Left kidney (tissue), 2 donors: ENCODE data around the gene CHN1. TPM values are rescaled to one million over a fixed set of nuclear protein-coding genes. Genes with fewer than 3 reads are reported as not detected.

ENCODE experiments used
- DNase-seq: peaks from one replicate; pipeline ENCODE4 v3.0.0-alpha.2; 2013
- polyA plus RNA-seq: library from polyadenylated mRNA; unstranded; fragments of 120-200 nt; gene quantifications from one replicate; pipeline ENCODE4 v1.2.1, GENCODE V29; 2013; ENCODE audit not compliant: insufficient read length

The CHN1 gene
- polyA plus RNA-seq, 1 donor: 34.7 TPM

DNA sequence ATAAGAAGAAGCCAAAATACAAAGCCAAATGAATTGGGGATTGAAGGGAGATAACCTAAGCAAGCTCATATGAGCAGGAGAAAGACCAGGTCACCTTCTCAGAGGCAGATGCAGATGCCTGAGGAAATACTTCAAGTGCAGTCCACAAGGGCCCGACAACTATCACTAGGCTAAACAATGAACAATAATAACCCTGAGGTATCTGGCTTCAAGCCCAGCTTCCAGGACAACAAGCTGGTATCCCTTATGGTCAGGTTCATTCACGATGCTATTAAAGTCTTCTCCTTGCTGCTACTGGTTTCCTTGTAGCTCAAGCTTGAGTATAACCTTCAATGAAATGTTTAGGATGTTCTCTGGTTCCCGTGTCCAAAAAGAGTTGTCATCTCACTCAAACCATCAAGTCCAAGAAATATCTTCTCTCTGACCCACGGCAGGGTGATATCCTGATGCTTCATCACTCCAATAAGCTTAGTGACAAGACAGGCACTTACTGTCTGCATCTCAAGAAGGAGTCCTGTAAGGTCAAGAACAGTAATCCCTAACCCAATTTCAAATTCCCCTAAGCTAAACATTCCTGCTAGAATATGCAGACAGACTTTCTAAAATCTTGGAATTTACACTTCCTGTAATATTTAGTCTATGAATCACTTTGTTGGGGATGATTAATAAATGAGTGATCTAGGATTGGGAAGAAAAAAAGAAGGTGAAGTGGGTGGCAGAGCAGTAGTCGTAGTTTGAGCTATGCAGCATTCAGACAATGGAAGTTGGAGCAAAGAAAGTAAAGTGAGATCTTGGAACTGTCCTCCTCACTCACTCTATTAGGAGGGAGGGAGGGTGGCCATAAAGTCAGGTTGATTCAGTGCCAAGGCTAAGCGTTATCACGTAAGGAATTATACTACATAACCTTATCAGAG is 33.1 kb downstream of the CHN1 start:
- DNase-seq: no peak

DNA sequence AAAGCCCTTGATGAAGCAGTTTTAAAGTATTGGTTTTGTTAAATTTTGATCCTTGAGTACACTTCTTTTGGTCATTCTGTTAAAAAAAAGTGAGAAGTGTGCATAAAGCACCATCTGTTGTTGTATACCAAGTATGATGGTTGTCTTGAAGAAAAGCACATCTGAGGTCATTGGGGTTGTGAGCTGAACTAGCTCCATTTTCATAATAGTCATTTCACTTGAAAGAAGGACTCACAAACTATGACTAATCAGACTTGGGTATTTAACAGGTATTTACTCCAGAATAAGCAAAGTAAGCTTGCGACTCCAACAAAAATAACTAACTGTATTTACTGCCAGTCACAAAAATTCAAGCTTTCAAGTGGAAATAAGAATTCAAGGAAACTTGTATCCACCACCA is 35.1 kb downstream of the CHN1 start:
- DNase-seq: no peak

DNA sequence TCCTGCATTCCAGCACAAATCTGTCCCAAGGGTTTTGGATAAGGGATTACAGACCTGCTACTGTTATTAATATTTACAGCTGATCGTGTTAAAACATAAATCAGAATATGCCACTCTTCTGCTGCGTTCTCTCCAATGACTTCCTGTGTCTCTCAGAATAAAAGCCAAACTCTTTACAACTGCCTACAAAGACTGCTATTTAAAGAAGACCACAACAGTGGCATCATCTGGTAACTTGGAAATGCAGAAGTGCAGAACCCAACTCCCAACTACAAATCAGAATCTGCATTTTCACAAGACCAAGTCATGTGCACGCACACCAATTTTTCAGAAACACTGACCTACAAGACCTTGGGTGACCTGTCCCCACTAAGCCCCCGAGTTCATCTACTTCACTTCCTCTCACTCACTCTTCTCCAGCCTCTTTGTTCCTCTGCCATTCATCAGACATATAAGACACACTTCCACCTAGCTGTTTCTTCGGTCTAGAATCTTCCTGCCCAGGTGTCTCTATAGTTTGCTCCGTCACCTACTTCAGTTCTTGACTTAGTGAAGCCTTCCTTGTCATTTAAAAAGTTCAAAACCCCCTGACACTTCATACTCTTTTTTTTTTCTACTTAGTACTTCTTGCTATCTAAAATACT is 36.0 kb downstream of the CHN1 start:
- DNase-seq: no peak

DNA sequence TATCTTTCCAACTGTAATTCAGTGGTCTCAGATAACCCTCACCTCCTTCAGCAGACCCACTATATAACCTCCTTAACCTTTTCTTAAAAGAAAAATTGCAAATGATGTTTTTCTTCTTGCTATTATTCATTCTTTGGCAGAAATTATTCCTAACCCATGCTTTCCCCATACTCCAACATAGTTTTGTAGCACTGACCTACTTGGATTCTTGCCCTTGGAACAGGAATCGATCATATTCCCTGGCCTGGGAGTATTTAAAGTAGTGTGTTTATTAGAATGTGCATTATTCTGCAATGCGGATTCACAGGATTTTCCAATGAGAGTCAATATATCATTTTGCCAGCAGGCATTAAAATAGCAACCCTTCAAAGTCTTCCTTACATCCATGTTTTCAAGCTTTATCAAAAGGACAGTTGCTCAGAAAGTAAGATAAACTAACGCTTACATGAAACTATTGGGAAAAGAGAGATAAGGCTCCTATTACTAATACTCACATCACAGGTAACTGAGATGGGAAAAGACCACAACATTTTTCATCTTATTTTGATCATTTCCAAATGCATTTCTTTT is 37.4 kb downstream of the CHN1 start:
- DNase-seq: no peak

DNA sequence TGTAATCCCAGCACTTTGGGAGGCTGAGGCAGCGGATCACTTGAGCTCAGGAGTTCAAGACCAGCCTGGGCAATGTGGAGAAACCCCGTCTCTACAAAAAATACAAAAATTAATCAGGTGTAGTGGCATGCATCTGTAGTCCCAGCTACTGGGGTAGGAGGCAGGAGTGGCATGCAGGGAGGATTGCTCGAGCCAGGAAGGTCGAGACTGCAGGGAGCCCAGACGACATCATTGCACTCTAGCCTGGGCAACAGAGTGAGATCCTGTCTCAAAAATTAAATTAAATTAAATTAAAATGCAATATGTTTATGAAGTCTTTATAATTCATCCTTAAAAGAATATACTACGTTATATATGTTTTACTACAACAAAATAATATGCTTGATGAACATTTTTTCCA is 38.1 kb downstream of the CHN1 start:
- no peak for DNase-seq

DNA sequence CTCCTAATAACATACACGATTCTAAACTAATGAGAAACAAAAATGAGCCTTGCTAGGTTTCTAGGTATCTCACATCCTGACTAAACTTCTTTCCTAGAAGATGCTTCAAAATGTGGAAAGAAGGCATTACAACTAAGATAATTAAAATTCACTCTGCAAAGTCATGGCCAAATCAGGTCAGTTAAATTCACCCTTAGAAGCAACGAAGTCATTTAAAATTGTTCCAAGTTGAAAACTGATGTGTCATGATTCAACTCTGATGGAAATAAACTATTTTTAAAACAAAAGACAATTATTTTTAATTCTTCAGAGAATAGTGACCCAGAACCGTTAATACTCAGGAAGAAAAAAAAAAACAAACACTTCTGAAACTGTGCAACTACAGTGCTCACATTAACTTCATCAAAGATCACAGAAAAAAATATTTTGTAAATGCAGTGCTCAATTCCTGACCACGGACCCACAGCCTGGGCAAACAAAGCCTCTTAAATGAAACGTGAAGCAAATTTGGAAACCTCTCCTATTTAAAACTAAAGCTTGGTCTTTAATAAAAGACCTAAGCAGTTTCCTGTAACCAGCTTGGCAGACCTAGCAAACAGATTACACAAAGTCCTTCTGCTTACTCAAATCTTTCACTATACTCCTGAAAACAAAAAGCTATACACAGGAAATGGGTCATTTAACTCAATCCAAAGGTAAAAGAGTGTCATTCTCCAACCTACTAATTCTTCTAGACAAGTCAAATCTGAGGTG is 39.0 kb downstream of the CHN1 start:
- DNase-seq: no peak

DNA sequence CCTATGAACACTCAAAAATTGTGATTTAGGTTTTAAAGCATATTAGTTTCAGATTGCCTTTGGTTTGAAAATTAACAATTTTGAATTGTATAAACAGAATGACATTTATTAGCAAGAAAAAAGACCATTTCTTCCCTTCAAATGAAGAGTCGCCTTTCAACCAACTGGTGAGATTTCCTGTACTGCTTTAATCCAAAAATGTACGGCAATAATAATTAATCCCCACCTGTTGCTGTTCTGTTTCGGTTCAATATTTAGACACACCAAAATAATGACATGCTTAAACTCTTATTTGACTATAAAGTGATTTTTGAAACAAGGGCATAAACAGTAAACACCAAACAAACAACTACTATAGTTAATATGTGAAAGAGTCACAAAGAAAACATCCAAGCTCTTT is 39.6 kb downstream of the CHN1 start:
- no peak for DNase-seq

DNA sequence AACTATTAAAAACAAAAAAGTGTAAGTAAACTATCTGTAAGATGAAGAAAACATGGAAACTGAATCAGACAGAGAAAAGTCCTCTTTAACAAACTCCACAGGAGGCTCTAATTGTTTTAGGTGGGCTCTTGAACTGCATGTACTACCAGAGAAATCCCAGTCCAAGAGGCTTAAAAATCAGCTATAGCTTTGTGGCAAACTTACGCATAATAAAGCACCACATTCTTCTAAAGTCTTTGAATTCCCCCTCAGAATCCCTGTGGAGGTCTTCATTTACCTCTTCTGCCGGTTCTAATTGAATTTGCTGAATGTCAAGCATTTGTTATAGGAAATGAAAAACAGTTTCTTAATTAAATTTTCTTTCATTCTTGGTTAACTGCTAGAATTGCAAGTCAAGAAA is 40.8 kb downstream of the CHN1 start:
- DNase-seq: no peak

DNA sequence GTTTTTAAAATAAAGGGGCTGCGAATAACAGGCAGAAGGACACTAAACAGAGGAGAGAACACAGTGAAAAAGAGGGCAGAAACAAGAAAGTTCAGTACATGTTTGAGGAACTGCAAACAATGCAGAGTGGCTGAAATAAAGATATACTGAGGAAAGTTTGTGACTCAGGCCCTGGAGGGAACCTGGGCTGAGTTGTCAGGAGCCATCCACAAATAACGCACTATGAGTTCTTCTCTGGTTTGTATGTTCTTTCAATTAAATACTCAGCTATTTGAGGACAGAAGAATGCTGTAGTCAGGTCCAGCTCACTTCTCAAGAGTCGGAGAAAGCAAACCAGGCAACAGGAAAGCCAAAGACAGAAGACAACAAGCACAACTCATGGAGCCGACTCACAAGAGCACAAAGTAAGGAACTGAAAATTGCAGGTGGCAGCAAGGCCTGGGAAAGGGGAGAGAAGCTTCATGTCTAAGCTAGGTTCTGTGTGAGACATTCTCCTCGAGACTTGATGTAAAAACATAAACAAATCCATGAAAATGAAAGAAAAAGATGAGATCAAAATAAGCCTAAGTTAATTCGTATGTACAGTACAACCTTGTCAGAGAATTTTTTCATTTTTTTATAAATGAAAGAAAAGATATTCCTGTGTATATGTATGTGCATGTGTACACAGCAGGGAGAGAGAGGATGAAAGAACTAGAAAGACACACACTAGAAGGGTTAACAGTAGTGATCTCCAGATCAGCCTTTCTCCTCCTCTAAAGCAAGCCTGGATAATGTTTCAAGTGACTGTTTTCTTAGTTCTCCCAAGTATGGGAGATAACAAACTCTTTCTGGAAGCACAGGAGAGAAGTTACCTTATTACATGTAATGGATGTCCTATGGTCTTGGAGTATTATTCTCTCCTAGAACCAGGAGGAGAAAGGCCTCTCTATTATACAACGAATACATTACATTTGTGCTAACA is 41.5 kb downstream of the CHN1 start:
- DNase-seq: no peak

DNA sequence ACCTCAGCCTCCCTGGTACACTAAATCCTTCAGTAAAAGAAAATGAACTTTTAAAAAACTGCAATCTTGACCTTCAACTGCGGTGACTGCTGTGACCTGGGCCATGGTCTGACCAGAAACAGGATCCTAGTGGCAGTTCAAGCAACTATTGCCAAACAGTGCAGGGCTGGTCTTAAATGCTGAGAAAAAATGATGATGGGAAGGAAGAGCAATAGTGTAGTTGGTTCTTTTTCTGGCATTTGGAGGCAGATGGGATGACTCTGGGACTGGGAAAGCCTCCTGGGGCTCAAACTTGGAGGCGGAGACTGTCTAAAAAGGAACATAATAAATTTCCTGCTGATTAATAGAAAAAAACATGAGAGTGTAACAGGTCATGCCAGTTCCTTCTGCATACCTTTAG is 45.4 kb downstream of the CHN1 start:
- DNase-seq: no peak

DNA sequence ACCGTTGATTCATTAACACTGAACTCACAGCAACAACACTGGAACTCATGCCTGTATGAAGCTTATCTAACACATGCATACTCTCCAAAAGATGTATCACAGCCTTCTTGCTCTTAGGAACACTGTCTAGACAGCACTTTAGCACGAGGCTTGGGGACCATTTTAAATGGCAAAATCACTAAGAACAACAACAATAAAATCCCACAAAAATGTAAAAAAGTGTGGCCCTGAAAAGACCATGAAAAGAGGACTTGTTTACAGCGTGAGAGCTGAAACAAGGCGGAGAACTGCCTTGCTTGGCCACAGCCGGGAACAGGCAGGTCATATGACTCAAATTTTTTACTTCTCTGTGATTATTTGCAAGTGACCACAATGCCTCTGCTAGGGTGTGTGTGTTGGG is 48.1 kb downstream of the CHN1 start:
- DNase-seq: no peak

DNA sequence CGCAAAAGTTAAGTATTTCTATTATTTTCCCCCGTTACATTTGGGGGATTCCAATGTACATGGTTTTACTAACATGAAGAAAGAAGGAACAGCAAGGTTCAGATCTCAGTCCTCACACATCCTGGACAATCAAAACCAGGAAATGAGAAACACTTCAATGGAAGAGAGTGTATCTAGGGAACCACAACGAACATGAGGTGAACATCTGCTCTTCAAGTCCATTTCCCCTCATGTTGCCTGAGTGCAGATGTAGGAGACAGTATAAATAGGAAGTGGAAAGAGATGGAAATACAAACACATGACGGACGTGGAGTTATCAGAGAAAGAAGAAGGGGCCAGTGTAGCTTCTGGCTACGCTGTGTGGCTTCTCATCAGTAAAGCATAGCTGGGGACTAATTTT is 52.6 kb downstream of the CHN1 start:
- DNase-seq: no peak

DNA sequence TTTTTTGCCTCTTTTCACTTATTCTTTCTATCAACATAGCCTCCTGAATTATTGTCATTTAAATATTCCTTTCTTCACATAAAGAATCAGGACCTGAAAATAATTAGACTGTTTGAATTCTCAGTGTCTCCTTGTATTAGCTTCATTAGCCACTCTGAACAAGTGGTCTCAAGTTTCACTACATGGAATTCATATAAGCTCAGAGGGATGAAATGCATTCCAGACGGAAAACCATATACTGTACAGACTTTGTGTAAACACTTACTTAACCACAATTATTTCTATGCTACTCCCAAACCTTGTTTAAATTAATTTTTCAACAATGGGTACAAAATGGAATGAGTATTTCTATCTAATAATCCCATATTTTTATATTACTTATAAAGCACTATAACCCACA is 53.4 kb downstream of the CHN1 start:
- no peak for DNase-seq

DNA sequence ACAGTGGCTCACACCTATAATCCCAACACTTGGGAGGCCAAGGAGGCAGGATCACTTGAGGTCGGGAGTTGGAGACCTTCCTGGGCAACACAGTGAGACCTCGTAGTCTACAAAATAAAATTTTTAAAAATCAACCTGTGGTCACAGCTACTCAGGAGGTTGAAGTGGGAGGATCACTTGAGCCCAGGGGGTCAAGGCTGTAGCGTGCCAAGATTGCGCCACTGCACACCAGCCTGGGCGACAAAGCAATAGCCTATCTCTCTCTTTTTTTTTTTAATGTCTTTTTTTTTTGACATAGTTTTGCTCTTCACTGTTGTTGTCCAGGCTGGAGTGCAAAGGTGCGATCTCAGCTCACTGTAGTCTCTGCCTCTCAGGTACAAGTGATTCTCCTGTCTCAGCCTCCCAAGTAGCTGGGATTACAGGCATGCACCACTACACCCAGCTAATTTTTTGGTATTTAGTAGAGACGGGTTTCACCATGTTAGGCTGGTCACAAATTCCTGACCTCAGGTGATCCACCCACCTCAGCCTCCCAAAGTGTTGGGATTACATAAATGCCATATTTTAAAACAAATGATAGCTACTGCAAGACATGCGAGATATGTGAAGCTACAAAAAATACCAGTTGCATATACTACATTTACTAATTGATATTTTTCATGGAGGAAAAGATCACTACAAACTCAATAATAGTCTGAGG is 55.0 kb downstream of the CHN1 start:
- no peak for DNase-seq

DNA sequence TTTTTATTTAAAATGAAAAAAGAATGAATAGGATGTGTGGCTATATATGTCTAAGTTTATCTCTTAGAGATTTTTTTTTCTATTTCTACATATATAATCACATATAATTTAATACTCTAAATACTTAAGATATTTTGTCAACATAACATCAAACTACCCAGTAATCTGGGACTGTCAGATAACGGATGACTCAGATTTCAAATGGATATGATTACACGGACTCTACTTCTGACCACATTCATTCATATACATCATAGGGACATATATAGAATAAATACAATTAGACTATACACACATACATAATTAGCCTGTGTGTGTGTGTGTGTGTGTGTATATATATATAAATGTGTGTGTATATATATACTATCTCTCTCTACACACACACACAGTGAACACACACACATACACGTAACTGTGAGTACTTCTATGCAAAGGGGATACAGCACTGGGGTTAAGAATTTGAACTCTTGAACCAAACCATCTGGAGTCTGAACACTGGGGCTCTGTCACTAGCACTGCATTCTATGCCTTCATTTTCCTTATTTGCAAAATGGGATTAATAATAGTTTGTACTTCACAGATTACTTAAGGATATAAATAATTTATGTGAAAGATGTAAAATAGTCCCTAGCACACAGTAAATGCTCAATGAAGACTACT is 59.5 kb downstream of the CHN1 start:
- no peak for DNase-seq

DNA sequence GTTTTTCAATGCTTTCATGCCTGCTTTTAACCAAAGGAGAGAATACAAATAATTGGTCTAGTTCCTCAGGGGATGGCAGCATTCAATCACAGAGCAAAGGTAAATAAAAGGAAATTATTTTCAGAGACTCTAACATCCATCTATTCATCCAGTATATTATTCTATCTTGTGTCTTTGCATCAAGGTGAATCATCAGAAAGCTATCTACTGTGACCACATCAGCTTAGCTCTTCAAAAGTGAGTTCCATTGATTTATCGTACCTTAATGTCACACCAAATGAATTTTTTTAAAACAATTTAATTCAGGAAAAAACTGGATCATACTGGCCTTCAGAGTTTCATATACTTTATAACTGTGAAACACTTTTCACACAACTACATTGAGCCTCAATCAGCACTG is 66.1 kb downstream of the CHN1 start:
- DNase-seq: no peak

DNA sequence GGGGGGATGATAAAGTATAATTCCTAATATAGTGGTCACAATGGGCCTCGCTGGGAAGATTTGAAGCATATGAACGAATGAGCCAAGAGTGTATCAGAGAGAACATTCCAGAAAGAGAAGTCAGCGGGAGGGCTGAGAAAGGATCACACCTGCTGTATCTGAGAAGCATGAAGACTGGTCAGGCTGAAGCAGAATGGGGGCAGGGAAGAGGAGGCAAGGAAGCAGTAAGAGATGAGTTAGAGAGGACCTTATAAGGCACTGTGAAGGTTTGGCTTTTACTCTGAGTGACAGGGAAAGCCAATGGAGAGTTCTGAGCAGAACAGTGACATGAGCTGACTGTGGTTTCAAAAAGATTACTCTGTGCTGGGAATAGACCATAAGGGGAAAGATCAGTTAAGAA is 73.5 kb downstream of the CHN1 start:
- no peak for DNase-seq

DNA sequence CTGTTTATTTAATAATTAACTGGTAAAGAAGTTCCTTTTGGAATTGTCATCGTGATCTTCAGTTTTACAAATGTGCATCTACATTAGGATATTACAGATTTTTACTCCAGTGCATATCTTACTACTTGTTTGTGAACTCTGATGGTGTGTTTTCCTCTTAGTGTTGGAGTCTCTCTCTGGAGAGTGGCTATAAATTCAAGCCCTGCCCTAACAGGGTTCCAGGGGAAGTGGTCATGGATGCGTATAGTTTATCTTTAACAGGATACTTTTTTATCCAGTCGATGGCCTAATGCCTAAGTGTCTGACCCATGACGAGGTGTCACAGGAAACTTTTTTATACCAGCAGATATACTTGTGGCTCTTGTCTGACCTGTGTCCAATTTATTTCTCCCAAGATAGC is 75.4 kb downstream of the CHN1 start:
- no peak for DNase-seq

DNA sequence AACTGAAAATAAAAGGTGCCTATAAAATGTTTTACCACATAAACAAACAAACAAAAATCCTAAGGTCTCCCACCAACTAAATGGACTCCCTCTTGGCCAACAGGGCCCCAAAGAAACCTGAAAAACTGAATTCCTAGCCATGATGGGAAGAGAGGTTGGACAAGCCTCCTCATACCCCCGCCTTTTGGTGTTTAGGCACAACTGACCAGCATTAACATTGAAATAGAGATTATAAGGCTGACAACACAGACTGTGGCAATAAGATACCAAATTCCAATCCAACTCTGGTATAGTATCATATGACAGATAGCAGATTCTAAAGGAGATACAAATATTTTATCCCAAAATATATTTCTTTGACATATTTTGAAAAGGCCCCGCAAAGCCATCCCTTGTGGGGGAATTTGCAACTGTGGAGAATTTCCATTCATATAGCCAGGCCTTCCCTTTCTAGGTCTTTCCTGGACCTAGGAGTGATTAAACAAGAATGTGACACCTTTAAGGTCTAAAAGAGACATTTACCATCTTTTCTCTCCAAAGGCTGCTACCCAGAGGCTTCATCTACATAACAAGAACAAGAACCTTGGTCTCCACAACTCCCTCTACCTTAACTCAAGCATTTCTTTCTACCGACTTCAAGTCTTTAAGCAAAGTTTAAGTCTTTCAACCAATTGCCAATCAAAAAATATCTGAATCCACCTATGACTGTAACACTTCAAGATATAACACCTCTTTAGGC is 80.0 kb downstream of the CHN1 start:
- no peak for DNase-seq
